ENCODE measurements around the gene SYT1. TPM values are rescaled to one million over a fixed set of nuclear protein-coding genes. Genes with fewer than 3 reads are reported as not detected.

SYT1 gene
- total and polyA plus RNA-seq, 2 experiments from 2014 or later, result 48.7 to 51.7 TPM

DNA sequence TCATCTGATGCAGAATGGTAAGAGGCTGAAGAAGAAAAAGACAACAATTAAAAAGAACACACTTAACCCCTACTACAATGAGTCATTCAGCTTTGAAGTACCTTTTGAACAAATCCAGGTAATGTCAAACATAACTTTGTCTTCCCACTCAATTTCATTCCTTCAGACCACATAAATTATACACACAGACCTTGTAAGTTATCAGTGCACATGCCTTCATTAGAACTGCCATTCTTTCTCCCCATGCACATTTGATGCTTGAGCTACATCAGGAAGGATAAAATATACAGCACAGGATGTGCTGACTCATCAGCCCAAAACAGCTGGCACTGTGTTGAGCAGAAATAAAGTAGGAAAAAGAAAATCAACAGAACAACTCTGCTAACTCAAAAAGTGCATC lies 579.5 kb downstream of the SYT1 start (continued):
- TF ChIP-seq, protein P1, sequence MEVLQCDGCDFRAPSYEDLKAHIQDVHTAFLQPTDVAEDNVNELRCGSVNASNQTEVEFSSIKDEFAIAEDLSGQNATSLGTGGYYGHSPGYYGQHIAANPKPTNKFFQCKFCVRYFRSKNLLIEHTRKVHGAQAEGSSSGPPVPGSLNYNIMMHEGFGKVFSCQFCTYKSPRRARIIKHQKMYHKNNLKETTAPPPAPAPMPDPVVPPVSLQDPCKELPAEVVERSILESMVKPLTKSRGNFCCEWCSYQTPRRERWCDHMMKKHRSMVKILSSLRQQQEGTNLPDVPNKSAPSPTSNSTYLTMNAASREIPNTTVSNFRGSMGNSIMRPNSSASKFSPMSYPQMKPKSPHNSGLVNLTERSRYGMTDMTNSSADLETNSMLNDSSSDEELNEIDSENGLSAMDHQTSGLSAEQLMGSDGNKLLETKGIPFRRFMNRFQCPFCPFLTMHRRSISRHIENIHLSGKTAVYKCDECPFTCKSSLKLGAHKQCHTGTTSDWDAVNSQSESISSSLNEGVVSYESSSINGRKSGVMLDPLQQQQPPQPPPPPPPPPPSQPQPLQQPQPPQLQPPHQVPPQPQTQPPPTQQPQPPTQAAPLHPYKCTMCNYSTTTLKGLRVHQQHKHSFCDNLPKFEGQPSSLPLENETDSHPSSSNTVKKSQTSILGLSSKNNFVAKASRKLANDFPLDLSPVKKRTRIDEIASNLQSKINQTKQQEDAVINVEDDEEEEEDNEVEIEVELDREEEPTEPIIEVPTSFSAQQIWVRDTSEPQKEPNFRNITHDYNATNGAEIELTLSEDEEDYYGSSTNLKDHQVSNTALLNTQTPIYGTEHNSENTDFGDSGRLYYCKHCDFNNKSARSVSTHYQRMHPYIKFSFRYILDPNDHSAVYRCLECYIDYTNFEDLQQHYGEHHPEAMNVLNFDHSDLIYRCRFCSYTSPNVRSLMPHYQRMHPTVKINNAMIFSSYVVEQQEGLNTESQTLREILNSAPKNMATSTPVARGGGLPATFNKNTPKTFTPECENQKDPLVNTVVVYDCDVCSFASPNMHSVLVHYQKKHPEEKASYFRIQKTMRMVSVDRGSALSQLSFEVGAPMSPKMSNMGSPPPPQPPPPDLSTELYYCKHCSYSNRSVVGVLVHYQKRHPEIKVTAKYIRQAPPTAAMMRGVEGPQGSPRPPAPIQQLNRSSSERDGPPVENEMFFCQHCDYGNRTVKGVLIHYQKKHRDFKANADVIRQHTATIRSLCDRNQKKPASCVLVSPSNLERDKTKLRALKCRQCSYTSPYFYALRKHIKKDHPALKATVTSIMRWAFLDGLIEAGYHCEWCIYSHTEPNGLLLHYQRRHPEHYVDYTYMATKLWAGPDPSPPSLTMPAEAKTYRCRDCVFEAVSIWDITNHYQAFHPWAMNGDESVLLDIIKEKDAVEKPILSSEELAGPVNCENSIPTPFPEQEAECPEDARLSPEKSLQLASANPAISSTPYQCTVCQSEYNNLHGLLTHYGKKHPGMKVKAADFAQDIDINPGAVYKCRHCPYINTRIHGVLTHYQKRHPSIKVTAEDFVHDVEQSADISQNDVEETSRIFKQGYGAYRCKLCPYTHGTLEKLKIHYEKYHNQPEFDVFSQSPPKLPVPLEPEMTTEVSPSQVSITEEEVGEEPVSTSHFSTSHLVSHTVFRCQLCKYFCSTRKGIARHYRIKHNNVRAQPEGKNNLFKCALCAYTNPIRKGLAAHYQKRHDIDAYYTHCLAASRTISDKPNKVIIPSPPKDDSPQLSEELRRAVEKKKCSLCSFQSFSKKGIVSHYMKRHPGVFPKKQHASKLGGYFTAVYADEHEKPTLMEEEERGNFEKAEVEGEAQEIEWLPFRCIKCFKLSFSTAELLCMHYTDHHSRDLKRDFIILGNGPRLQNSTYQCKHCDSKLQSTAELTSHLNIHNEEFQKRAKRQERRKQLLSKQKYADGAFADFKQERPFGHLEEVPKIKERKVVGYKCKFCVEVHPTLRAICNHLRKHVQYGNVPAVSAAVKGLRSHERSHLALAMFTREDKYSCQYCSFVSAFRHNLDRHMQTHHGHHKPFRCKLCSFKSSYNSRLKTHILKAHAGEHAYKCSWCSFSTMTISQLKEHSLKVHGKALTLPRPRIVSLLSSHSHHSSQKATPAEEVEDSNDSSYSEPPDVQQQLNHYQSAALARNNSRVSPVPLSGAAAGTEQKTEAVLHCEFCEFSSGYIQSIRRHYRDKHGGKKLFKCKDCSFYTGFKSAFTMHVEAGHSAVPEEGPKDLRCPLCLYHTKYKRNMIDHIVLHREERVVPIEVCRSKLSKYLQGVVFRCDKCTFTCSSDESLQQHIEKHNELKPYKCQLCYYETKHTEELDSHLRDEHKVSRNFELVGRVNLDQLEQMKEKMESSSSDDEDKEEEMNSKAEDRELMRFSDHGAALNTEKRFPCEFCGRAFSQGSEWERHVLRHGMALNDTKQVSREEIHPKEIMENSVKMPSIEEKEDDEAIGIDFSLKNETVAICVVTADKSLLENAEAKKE (CRISPR knock-in tag; IDR thresholded peaks at IDR 0.05), result no peak
- no peak for TF ChIP-seq POLR2AphosphoS5 (IDR thresholded peaks at IDR 0.05; ENCODE audit: low read depth)
- TF ChIP-seq JUNB (IDR thresholded peaks at IDR 0.05; ENCODE audit: unreplicated experiment), result no peak
- TF ChIP-seq STAT1 (IDR thresholded peaks at IDR 0.05; ENCODE audit: unreplicated experiment), result no peak
- TF ChIP-seq, protein P2, sequence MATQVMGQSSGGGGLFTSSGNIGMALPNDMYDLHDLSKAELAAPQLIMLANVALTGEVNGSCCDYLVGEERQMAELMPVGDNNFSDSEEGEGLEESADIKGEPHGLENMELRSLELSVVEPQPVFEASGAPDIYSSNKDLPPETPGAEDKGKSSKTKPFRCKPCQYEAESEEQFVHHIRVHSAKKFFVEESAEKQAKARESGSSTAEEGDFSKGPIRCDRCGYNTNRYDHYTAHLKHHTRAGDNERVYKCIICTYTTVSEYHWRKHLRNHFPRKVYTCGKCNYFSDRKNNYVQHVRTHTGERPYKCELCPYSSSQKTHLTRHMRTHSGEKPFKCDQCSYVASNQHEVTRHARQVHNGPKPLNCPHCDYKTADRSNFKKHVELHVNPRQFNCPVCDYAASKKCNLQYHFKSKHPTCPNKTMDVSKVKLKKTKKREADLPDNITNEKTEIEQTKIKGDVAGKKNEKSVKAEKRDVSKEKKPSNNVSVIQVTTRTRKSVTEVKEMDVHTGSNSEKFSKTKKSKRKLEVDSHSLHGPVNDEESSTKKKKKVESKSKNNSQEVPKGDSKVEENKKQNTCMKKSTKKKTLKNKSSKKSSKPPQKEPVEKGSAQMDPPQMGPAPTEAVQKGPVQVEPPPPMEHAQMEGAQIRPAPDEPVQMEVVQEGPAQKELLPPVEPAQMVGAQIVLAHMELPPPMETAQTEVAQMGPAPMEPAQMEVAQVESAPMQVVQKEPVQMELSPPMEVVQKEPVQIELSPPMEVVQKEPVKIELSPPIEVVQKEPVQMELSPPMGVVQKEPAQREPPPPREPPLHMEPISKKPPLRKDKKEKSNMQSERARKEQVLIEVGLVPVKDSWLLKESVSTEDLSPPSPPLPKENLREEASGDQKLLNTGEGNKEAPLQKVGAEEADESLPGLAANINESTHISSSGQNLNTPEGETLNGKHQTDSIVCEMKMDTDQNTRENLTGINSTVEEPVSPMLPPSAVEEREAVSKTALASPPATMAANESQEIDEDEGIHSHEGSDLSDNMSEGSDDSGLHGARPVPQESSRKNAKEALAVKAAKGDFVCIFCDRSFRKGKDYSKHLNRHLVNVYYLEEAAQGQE (IDR thresholded peaks at IDR 0.05; ENCODE audit: unreplicated experiment), result no peak
- TF ChIP-seq EZH2phosphoT487 (IDR thresholded peaks at IDR 0.05; ENCODE audit: unreplicated experiment), result no peak
- no peak for TF ChIP-seq ZNF114 (CRISPR knock-in tag; IDR thresholded peaks at IDR 0.05)
- no peak for TF ChIP-seq CREB1 (CRISPR knock-in tag; IDR thresholded peaks at IDR 0.05; ENCODE audit: low read depth)
- TF ChIP-seq EZH2 (IDR thresholded peaks at IDR 0.05; ENCODE audit: low read depth, unreplicated experiment), result no peak
- TF ChIP-seq, protein P3, sequence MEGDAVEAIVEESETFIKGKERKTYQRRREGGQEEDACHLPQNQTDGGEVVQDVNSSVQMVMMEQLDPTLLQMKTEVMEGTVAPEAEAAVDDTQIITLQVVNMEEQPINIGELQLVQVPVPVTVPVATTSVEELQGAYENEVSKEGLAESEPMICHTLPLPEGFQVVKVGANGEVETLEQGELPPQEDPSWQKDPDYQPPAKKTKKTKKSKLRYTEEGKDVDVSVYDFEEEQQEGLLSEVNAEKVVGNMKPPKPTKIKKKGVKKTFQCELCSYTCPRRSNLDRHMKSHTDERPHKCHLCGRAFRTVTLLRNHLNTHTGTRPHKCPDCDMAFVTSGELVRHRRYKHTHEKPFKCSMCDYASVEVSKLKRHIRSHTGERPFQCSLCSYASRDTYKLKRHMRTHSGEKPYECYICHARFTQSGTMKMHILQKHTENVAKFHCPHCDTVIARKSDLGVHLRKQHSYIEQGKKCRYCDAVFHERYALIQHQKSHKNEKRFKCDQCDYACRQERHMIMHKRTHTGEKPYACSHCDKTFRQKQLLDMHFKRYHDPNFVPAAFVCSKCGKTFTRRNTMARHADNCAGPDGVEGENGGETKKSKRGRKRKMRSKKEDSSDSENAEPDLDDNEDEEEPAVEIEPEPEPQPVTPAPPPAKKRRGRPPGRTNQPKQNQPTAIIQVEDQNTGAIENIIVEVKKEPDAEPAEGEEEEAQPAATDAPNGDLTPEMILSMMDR (conservative IDR thresholded peaks at IDR 0.05; ENCODE audit: low read depth in 2 of 2), result no peak
- no peak for TF ChIP-seq ZNF331 (CRISPR knock-in tag; IDR thresholded peaks at IDR 0.05; ENCODE audit: low read depth)
- TF ChIP-seq NANOG (IDR thresholded peaks at IDR 0.05; ENCODE audit: borderline replicate concordance), result no peak
